NCI-H2196 (cell line): ENCODE results near the gene LDHD.

Source experiments
- DNase-seq: peaks from one replicate; lab custom pipeline; 2025; ENCODE audit not compliant: unreplicated experiment; lab: John Stamatoyannopoulos, UW

The LDHD gene

GRCh38 chr16:75064403-75065148, 52.0 kb downstream of the LDHD start:
- DNase-seq, result no peak

DNA sequence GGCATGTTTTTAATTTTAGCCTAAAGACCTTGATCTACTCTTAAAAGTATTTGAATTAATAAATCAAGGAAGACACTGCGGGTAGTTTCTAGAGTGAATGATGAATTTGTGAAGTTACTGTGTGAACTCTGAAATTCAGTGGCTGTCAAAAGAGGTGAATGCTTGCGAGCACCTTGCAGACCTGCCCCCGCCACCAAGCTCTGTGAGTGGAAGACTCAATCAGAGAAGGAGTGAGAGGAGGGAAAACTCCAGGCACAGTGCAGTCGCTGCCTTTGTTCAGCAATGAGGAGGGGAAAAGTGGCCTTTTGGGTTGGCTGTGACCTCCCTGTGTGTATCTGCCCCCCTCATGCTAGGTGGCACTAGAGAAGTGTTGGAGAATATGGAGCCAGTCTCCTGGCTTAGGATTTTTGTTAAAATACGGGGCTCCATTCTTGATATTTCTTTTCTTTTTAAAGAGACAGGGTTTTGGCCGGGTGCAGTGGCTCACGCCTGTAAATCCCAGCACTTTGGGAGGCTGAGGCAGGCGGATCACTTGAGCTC, 53.0 kb downstream of the LDHD start:
- no peak for DNase-seq

DNA sequence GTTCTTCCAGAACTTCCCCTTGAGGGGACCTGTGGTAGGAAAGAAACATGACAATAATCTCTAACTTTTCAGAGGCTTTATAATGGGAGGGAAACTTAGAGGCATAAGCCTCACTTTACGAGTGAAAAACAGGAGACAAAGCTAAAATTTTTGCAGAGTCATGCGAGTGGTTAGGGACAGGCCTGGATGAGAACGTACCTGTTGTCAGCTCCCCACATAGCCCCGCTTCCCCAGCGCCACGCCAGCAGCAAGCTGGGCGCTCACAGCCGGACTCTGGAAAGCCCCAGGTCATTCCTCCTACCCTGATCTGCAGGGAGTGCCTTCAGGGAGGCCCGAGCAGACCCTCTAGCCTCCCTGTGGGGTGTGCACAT, 53.6 kb downstream of the LDHD start:
- no peak for DNase-seq

DNA sequence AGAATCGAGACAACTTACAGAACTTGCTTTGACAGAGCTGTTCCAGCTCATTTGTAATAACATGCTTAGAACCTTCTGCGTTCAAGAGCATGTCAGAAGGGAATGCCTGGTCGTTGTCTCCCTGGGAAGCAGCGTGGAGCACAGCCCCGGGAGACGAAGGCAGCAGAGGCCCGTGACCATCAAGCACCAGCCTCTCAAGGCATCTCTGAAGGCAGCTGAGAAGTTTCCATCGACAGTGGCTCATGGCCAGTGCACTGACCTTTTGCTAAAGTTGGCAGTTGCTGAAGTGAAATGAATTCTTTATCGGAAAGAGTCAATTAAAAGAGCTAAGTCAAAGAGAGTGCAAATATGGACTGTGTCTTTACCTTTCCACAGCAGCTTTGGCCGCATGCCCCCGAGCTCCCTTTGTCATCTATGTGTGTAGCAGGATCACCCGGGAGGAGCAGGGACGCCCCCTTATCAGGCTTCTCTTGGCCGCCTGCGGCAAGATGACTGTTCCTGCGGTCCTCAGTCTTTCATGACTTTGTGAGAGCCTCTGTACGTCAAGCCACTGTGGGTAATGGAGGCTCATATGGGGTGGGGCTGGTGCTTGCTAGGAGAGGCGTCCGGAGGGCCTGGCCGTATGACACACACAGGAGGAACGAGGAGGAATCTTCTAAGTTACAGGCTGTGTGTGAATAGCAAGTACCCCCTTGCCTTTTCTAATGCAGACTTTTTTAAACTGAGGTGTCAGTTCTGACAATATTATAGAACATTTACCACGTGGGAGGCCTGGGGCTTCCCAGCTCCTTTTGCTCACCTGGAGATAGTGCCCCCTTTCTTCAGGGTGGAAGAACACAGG, 54.2 kb downstream of the LDHD start:
- no peak for DNase-seq
